ENCODE measurements around the gene TAS1R1.

Gene TAS1R1

GRCh38 chr1:6603238-6603914 lies 48.3 kb downstream of the TAS1R1 start:
- Histone ChIP-seq H2AFZ (ENCODE audit: low read length) (peak overlapping the region; percentile 81), H3K4me1 (ENCODE audit: control insufficient read depth in 2 of 2, insufficient read depth in 1 of 2, low read depth in 1 of 2, low read length in 2 of 2) (peaks cover 17 to 19% of the 10 kb centered on the region in 2 donors), H3K4me2 (ENCODE audit: insufficient read depth, low read length, poor library complexity, severe bottlenecking) (peak overlapping the region; percentile 97), H3K36me3 (replicated peaks in 1 of 2; ENCODE audit: control insufficient read depth in 2 of 2, insufficient read depth in 2 of 2, low read length in 2 of 2) (peaks cover 4 to 11% of the 10 kb centered on the region in 2 donors), H4K8ac (ENCODE audit: low read depth, low read length) (peak overlapping the region; percentile 43), H3K18ac (ENCODE audit: low read length) (peak overlapping the region; percentile 98), H3K14ac (ENCODE audit: low read length) (peak overlapping the region; percentile 56), H3K27ac (replicated peaks; ENCODE audit: low read length) (peak overlapping the region; percentile 96), H2BK120ac (ENCODE audit: low read depth, low read length) (peak overlapping the region; percentile 94), H3K4me3 (ENCODE audit: low read length in 2 of 2) (peak overlapping the region; percentile 68 to 76), H3K79me1 (ENCODE audit: low read depth, low read length) (peaks cover 23% of the 10 kb centered on the region), H3K27me3 (ENCODE audit: control insufficient read depth in 3 of 3, insufficient read depth in 3 of 3, low read depth in 1 of 3, low read length in 3 of 3) (peaks cover 0 to 6% (median 0%) of the 10 kb centered on the region in 3 experiments), H2AK5ac (ENCODE audit: low read depth, low read length) (peak overlapping the region; percentile 37), H2BK15ac (ENCODE audit: low read length) (peak overlapping the region; percentile 8), H4K91ac (ENCODE audit: low read depth, low read length, poor library complexity) (no peak overlapping the region), H3K23ac (ENCODE audit: low read depth, low read length, poor library complexity) (peak overlapping the region; percentile 80), H3K4ac (ENCODE audit: low read length) (peak overlapping the region; percentile 76), H2BK5ac (ENCODE audit: low read length) (peak overlapping the region; percentile 77), H3K9me3 (replicated peaks in 1 of 2; ENCODE audit: control insufficient read depth in 2 of 2, insufficient read depth in 1 of 2, low read depth in 1 of 2, low read length in 2 of 2) (no peaks in the 10 kb centered on the region), H2BK12ac (ENCODE audit: low read length) (peak overlapping the region; percentile 41), H3K9ac (ENCODE audit: low read depth, low read length, poor library complexity) (peak overlapping the region; percentile 32)
- DNase-seq (ENCODE audit: low spot score), result peak; percentile 67
- no CpG with 5 or more reads among the region's 36 CpGs for whole genome bisulfite sequencing, 2 donors (ENCODE audit: extremely low coverage in 2 of 2, insufficient read length in 2 of 2, insufficient replicate concordance in 1 of 2)

- peak overlapping the region; percentile 77 for H2BK5ac ChIP-seq (ENCODE audit: low read length)
- peak overlapping the region; percentile 38 for H3K14ac ChIP-seq (ENCODE audit: low read length)
- peak overlapping the region; percentile 94 for H2BK120ac ChIP-seq (ENCODE audit: low read depth, low read length)
- no peak overlapping the region for H3K23ac ChIP-seq (ENCODE audit: low read depth, low read length, poor library complexity)
- peak overlapping the region in 1 of 2 donors; percentile 68 for H3K4me3 ChIP-seq (ENCODE audit: low read length in 2 of 2)
- peak overlapping the region; percentile 70 for H4K8ac ChIP-seq (ENCODE audit: low read depth, low read length)
- peaks cover 17 to 19% of the 10 kb centered on the region in 2 donors for H3K4me1 ChIP-seq (ENCODE audit: control insufficient read depth in 2 of 2, insufficient read depth in 1 of 2, low read depth in 1 of 2, low read length in 2 of 2)
- H3K4ac ChIP-seq (ENCODE audit: low read length), result no peak overlapping the region
- H2BK15ac ChIP-seq (ENCODE audit: low read length), result peak overlapping the region; percentile 8
- H3K18ac ChIP-seq (ENCODE audit: low read length), result peak overlapping the region; percentile 98
- H3K36me3 ChIP-seq (replicated peaks in 1 of 2; ENCODE audit: control insufficient read depth in 2 of 2, insufficient read depth in 2 of 2, low read length in 2 of 2), result peaks cover 1 to 7% of the 10 kb centered on the region in 2 donors
- H2AK5ac ChIP-seq (ENCODE audit: low read depth, low read length), result no peak overlapping the region
- peak overlapping the region; percentile 81 for H2AFZ ChIP-seq (ENCODE audit: low read length)
- peaks cover 21% of the 10 kb centered on the region for H3K79me1 ChIP-seq (ENCODE audit: low read depth, low read length)
- WGBS, 2 donors (ENCODE audit: extremely low coverage in 2 of 2, insufficient read length in 2 of 2, insufficient replicate concordance in 1 of 2), result no CpG with 5 or more reads among the region's 19 CpGs
- peak overlapping the region; percentile 32 for H3K9ac ChIP-seq (ENCODE audit: low read depth, low read length, poor library complexity)
- peak overlapping the region; percentile 96 for H3K27ac ChIP-seq (replicated peaks; ENCODE audit: low read length)
- H3K27me3 ChIP-seq (ENCODE audit: control insufficient read depth in 3 of 3, insufficient read depth in 3 of 3, low read depth in 1 of 3, low read length in 3 of 3), result peaks cover 0 to 6% (median 0%) of the 10 kb centered on the region in 3 experiments
- peak overlapping the region; percentile 41 for H2BK12ac ChIP-seq (ENCODE audit: low read length)
- no peak overlapping the region for H4K91ac ChIP-seq (ENCODE audit: low read depth, low read length, poor library complexity)
- peak; percentile 69 for DNase-seq (ENCODE audit: low spot score)
- H3K4me2 ChIP-seq (ENCODE audit: insufficient read depth, low read length, poor library complexity, severe bottlenecking), result peak overlapping the region; percentile 97
- H3K9me3 ChIP-seq (replicated peaks in 1 of 2; ENCODE audit: control insufficient read depth in 2 of 2, insufficient read depth in 1 of 2, low read depth in 1 of 2, low read length in 2 of 2), result no peaks in the 10 kb centered on the region
These were observed 48.9 kb downstream of the TAS1R1 start for GRCh38 chr1:6603915-6604558.

GRCh38 chr1:6612641-6613360 lies 57.7 kb downstream of the TAS1R1 start:
- Histone ChIP-seq H3K9me3 (replicated peaks in 1 of 2; ENCODE audit: control insufficient read depth in 2 of 2, insufficient read depth in 1 of 2, low read depth in 1 of 2, low read length in 2 of 2) (no peaks in the 10 kb centered on the region), H3K14ac (ENCODE audit: low read length) (no peak overlapping the region), H2BK120ac (ENCODE audit: low read depth, low read length) (no peak overlapping the region), H3K4ac (ENCODE audit: low read length) (no peak overlapping the region), H3K79me1 (ENCODE audit: low read depth, low read length) (peaks cover 9% of the 10 kb centered on the region), H3K36me3 (replicated peaks in 1 of 2; ENCODE audit: control insufficient read depth in 2 of 2, insufficient read depth in 2 of 2, low read length in 2 of 2) (peaks cover 10 to 15% of the 10 kb centered on the region in 2 donors), H3K4me3 (ENCODE audit: low read length in 2 of 2) (peak overlapping the region; percentile 87 to 92), H3K27ac (replicated peaks; ENCODE audit: low read length) (no peak overlapping the region), H4K8ac (ENCODE audit: low read depth, low read length) (no peak overlapping the region), H2BK5ac (ENCODE audit: low read length) (no peak overlapping the region), H3K9ac (ENCODE audit: low read depth, low read length, poor library complexity) (peak overlapping the region; percentile 83), H3K27me3 (ENCODE audit: control insufficient read depth in 3 of 3, insufficient read depth in 3 of 3, low read depth in 1 of 3, low read length in 3 of 3) (no peaks in the 10 kb centered on the region), H2BK15ac (ENCODE audit: low read length) (peak overlapping the region; percentile 54), H2BK12ac (ENCODE audit: low read length) (no peak overlapping the region), H3K18ac (ENCODE audit: low read length) (peak overlapping the region; percentile 89), H3K23ac (ENCODE audit: low read depth, low read length, poor library complexity) (peak overlapping the region; percentile 43), H2AK5ac (ENCODE audit: low read depth, low read length) (no peak overlapping the region), H2AFZ (ENCODE audit: low read length) (peak overlapping the region; percentile 86), H3K4me2 (ENCODE audit: insufficient read depth, low read length, poor library complexity, severe bottlenecking) (peak overlapping the region; percentile 94), H4K91ac (ENCODE audit: low read depth, low read length, poor library complexity) (no peak overlapping the region), H3K4me1 (ENCODE audit: control insufficient read depth in 2 of 2, insufficient read depth in 1 of 2, low read depth in 1 of 2, low read length in 2 of 2) (peaks cover 2 to 3% of the 10 kb centered on the region in 2 donors)
- WGBS, 2 donors (ENCODE audit: extremely low coverage in 2 of 2, insufficient read length in 2 of 2, insufficient replicate concordance in 1 of 2), result no CpG with 5 or more reads among the region's 67 CpGs
- DNase-seq (ENCODE audit: low spot score), result no peak

All from neuronal stem cell (in vitro differentiated cells).